CD4-positive, alpha-beta memory T cell (primary cell): Measurements from ENCODE around the gene C10orf90. TPM values are rescaled to one million over a fixed set of nuclear protein-coding genes. Genes with fewer than 3 reads are reported as not detected.

Source experiments
- CTCF ChIA-PET: fragments of 350-600 bp; sonication (Branson Sonifier 250); formaldehyde crosslinking; loops from one replicate; lab custom pipeline; 2021; ENCODE audit warnings: inconsistent platforms; ENCODE audit not compliant: partially characterized antibody; lab: Charles Lee
- POLR2A ChIA-PET: fragments of 350-600 bp; sonication (Branson Sonifier 250); formaldehyde crosslinking; loops from one replicate; lab custom pipeline; 2021; ENCODE audit not compliant: partially characterized antibody; lab: Charles Lee
- DNase-seq, 5 donors: peaks; one replicate each; pipeline versions ENCODE4 v3.0.0 to v3.0.0-alpha.2; 2020 to 2022; ENCODE audit warnings: mixed read lengths in 1 of 5
- H3K27ac ChIP-seq: one replicate; pipeline ENCODE4 v1.7.0; 2013; ENCODE audit warnings: low read depth, low read length
- H3K27me3 ChIP-seq: 2 replicates; pipeline ENCODE4 v1.7.0; 2013; ENCODE audit warnings: mild to moderate bottlenecking, low read length, moderate library complexity; ENCODE audit not compliant: insufficient read depth
- H3K36me3 ChIP-seq: 2 replicates; pipeline ENCODE4 v1.7.0; 2013; ENCODE audit warnings: mild to moderate bottlenecking, low read length, moderate library complexity; ENCODE audit not compliant: insufficient read depth
- H3K4me1 ChIP-seq: 2 replicates; pipeline ENCODE4 v1.7.0; 2013; ENCODE audit warnings: mild to moderate bottlenecking, low read length, moderate library complexity; ENCODE audit not compliant: insufficient read depth
- H3K4me3 ChIP-seq, 2 donors: one replicate each; pipeline ENCODE4 v1.7.0; 2013; ENCODE audit warnings: low read length in 2 of 2, mild to moderate bottlenecking in 1 of 2
- H3K9me3 ChIP-seq, 2 donors: one replicate each; pipeline ENCODE4 v1.7.0; 2013; ENCODE audit warnings: low read length in 2 of 2, control low read depth in 1 of 2; ENCODE audit not compliant: control insufficient read depth in 1 of 2
- H3K27ac Mint-ChIP-seq, 7 donors: one replicate each; pipeline ENCODE4 v1.8.0; 2020 to 2021; ENCODE audit warnings: mixed read lengths in 7 of 7, mild to moderate bottlenecking in 6 of 7, inconsistent platforms in 3 of 7, moderate library complexity in 3 of 7
- H3K27me3 Mint-ChIP-seq, 2 donors: one replicate each; pipeline ENCODE4 v1.8.0; 2020 to 2021; ENCODE audit warnings: mixed read lengths in 2 of 2
- H3K36me3 Mint-ChIP-seq, 2 donors: one replicate each; pipeline ENCODE4 v1.8.0; 2020 to 2021; ENCODE audit warnings: mixed read lengths in 2 of 2, inconsistent platforms in 1 of 2, mild to moderate bottlenecking in 1 of 2
- H3K4me1 Mint-ChIP-seq, 4 donors: one replicate each; pipeline ENCODE4 v1.8.0; 2020 to 2021; ENCODE audit warnings: mixed read lengths in 4 of 4, mild to moderate bottlenecking in 1 of 4
- H3K4me3 Mint-ChIP-seq, 8 donors: one replicate each; pipeline ENCODE4 v1.8.0; 2020 to 2021; ENCODE audit warnings: mixed read lengths in 8 of 8, mild to moderate bottlenecking in 7 of 8, moderate library complexity in 6 of 8, inconsistent platforms in 3 of 8
- H3K9me3 Mint-ChIP-seq, 8 donors: one replicate each; pipeline ENCODE4 v1.8.0; 2020 to 2021; ENCODE audit warnings: mixed read lengths in 8 of 8, mild to moderate bottlenecking in 5 of 8, inconsistent platforms in 3 of 8, moderate library complexity in 1 of 8
- intact Hi-C: fragments of 100-400 bp; cut with micrococcal nuclease; formaldehyde crosslinking; loops from one replicate; pipeline ENCODE4 v1.15.1; 2023
- polyA plus RNA-seq, 2 donors: library from polyadenylated mRNA; unstranded; fragments of 300-500 nt; fragmentation: Illumina TruSeq; gene quantifications; one replicate each; pipeline ENCODE4 v1.2.3, GENCODE V29; 2021
- total RNA-seq, 2 experiments: library from RNA; stranded (reverse); gene quantifications; one replicate each; pipeline ENCODE4 v1.2.3, GENCODE V29; 2021

Gene C10orf90
- total and polyA plus RNA-seq, 4 experiments from 2014 or later: not detected

DNA sequence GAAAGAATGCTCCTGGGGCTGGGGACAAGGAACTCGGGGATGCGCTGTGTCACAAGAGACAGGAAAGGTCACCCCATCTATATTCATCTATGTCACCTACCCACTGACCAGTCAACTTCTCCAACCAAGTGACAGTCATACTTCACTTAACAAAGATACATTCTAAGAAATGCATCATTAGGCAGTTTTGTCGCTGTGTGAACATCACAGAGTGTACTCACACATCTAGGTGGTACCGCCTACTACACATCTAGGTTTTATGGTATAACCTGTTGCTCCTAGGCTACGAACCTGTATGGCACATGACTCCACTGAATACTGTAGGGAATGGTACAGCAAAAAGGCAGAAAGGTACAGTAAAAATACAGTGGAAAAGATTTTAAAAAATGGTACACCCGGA lies 278.4 kb downstream of the C10orf90 start:
- peak overlapping the region in 1 of 8 donors; percentile 36 for H3K4me3 Mint-ChIP-seq
- H3K9me3 Mint-ChIP-seq: peaks cover 0 to 14% (median 4%) of the 10 kb centered on the region in 8 donors
- no peak for DNase-seq
- H3K27ac Mint-ChIP-seq: peak overlapping the region in 3 of 7 donors; percentile 5 to 52 (median 18)
- CTCF ChIA-PET: no interaction called here
- H3K4me1 ChIP-seq: peaks cover 8% of the 10 kb centered on the region
- no peaks in the 10 kb centered on the region for H3K36me3 ChIP-seq
- intact Hi-C loops: no loop called here
- no peak overlapping the region for H3K27ac ChIP-seq
- H3K4me3 ChIP-seq: no peak overlapping the region
- peaks cover 2 to 3% of the 10 kb centered on the region in 2 donors for H3K36me3 Mint-ChIP-seq
- H3K9me3 ChIP-seq: no peaks in the 10 kb centered on the region
- POLR2A ChIA-PET: interaction anchor here (1.1 kb wide), 1 partner anchor 40 kb away, joined by 3 read pairs; no protein-coding TSS in a partner anchor
- peaks cover 10 to 13% of the 10 kb centered on the region in 2 donors for H3K27me3 Mint-ChIP-seq
- peaks cover 4 to 35% (median 8%) of the 10 kb centered on the region in 4 donors for H3K4me1 Mint-ChIP-seq
- H3K27me3 ChIP-seq: no peaks in the 10 kb centered on the region

DNA sequence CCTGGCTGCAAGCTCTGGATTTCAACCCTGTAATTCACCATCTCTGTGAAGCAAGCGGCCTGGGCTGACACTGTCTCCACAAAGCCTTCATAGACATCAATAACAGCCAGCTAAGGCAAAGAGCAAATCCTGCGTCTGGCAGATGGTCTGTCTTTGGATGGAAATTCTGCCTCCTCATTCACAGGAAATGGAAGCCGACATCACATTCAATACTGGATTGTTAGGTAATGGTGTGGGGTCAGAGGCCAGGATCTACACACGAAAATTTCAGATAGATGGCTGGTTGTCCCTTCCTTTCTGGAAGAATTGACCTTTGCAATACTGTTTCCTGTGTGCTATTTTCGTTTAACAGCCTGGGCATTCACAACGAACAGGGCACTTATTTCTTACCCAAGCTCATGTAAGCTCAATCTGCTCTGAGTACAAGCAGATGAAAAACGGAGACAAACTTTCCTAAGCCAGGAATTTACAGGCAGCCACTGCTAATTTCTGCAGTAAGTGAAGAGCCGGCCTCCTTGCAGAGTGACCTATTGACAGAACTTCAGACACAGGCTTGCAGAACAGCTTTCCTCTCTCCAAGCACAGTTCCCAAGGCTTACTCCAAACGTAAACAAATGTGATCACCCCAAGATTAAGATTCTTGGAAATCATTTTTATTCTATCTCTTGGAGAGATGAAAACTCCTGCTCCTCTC lies 279.2 kb downstream of the C10orf90 start:
- Mint-ChIP-seq H3K9me3 (peaks cover 0 to 11% (median 5%) of the 10 kb centered on the region in 8 donors), H3K4me3 (no peak overlapping the region), H3K27ac (peak overlapping the region in 2 of 7 donors; percentile 14 to 52), H3K4me1 (peaks cover 4 to 37% (median 10%) of the 10 kb centered on the region in 4 donors), H3K36me3 (peaks cover 2 to 4% of the 10 kb centered on the region in 2 donors), H3K27me3 (peaks cover 17 to 19% of the 10 kb centered on the region in 2 donors)
- POLR2A ChIA-PET: interaction anchor here (1.1 kb wide), 1 partner anchor 41 kb away, joined by 3 read pairs; no protein-coding TSS in a partner anchor
- intact Hi-C loops: no loop called here
- Histone ChIP-seq H3K27me3 (no peaks in the 10 kb centered on the region), H3K4me1 (peaks cover 8% of the 10 kb centered on the region), H3K9me3 (no peaks in the 10 kb centered on the region), H3K36me3 (no peaks in the 10 kb centered on the region), H3K27ac (no peak overlapping the region), H3K4me3 (no peak overlapping the region)
- CTCF ChIA-PET: no interaction called here
- DNase-seq: no peak

DNA sequence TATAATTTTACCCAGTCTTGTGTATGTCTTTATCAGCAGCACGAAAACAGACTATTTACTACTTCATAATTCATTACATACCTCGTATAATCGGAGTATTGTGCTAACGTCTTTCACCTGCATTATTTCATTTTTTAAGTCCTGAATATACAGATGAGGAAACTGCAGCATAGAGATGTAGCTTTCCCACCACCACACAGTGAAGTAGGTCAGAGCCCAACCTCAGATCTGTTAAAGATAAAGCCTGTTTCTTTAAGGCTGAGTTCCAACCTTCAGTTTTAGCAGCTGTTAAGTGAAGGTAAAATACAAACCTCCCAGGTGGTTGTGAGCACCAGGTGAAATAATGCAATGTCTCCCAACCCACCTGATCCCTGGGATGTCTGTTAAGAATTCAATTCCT lies 280.2 kb downstream of the C10orf90 start:
- Mint-ChIP-seq H3K27ac (peak overlapping the region; percentile 37 to 86 (median 62)), H3K9me3 (peaks cover 0 to 12% (median 3%) of the 10 kb centered on the region in 8 donors), H3K27me3 (peaks cover 24% of the 10 kb centered on the region in 2 donors), H3K4me3 (peak overlapping the region; percentile 2 to 68 (median 22)), H3K36me3 (peaks cover 2 to 4% of the 10 kb centered on the region in 2 donors), H3K4me1 (peaks cover 4 to 45% (median 10%) of the 10 kb centered on the region in 4 donors)
- no peak overlapping the region for H3K27ac ChIP-seq
- H3K9me3 ChIP-seq: no peaks in the 10 kb centered on the region
- H3K36me3 ChIP-seq: no peaks in the 10 kb centered on the region
- ChIA-PET CTCF (interaction anchor here (1.0 kb wide), 1 partner anchor 114 kb away, joined by 3 read pairs; no protein-coding TSS in a partner anchor), POLR2A (no interaction called here)
- intact Hi-C loops: no loop called here
- H3K27me3 ChIP-seq: no peaks in the 10 kb centered on the region
- peak in 4 of 5 donors; percentile 18 to 38 (median 26) for DNase-seq
- H3K4me1 ChIP-seq: peaks cover 8% of the 10 kb centered on the region
- no peak overlapping the region for H3K4me3 ChIP-seq

DNA sequence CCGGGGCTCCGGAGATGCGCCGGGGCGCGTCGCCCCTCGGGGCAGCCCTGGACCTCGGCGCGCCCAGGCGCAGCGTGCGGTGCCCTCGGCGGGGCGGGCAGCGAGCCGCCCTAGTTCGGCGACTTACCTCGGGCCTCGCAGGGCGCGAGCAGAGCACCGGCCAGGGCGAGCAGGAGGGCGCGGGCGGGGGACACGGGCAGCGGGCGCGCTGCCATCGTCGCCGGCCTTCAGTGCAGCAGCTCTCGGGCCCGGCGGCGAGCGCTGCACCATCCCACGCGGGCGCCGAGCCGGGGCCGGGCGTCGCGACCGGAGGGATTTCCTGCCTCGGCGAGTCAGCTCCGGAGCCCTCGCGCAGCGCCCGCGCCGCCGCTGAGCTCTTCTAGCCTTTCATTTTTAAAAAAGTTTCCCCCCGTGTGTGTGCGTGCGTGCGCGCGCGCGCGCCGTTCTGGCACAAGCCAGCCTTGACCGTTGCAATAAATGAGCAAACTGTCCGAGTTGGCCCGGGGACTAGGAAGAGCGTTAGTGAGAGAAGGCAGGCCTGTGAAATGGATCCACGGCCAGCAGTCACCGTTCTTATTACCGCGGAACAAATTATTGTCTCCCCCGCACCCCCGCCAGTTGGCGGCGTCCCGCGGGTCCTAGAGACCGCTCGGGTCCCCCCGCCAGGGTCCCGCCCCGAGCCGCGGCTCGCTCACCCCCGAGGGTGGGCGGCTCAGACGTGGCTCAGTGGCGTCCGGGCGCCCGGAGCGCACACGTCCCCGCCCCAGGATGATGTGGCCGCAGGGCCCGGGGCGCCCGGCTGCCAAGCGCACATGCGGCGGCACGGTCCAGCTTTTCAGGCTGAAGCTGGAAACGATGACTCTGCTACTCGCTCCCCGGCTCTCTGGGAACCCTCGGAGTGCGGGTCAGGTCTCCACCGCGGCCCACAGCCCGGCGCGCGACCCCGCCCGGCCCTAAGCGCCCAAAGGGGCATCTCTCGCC lies 282.3 kb downstream of the C10orf90 start, which contains the start of gene ADAM12:
Gene ADAM12 (minus strand): TSS at position 547 of the 981 bp plus-strand sequence. CDS start 332 bp downstream, at position 215.
- H3K27me3 ChIP-seq: no peaks in the 10 kb centered on the region
- peaks cover 24% of the 10 kb centered on the region in 2 donors for H3K27me3 Mint-ChIP-seq
- H3K4me1 Mint-ChIP-seq: peaks cover 3 to 45% (median 10%) of the 10 kb centered on the region in 4 donors
- H3K4me3 ChIP-seq: no peak within 1 kb of the TSS
- DNase-seq: peak in 4 of 5 donors; percentile 15 to 29 (median 26)
- H3K27ac Mint-ChIP-seq: peak within 1 kb of the TSS; percentile 37 to 91 (median 84)
- H3K4me3 Mint-ChIP-seq: peak within 1 kb of the TSS; percentile 84 to 94 (median 86)
- H3K36me3 ChIP-seq: no peaks in the 10 kb centered on the region
- H3K9me3 Mint-ChIP-seq: peaks cover 0 to 11% (median 3%) of the 10 kb centered on the region in 8 donors
- POLR2A ChIA-PET: no interaction called here
- CTCF ChIA-PET: no interaction called here
- intact Hi-C loops: no loop called here
- peaks cover 2 to 4% of the 10 kb centered on the region in 2 donors for H3K36me3 Mint-ChIP-seq
- no peaks in the 10 kb centered on the region for H3K9me3 ChIP-seq
- no peak within 1 kb of the TSS for H3K27ac ChIP-seq
- peaks cover 8% of the 10 kb centered on the region for H3K4me1 ChIP-seq

DNA sequence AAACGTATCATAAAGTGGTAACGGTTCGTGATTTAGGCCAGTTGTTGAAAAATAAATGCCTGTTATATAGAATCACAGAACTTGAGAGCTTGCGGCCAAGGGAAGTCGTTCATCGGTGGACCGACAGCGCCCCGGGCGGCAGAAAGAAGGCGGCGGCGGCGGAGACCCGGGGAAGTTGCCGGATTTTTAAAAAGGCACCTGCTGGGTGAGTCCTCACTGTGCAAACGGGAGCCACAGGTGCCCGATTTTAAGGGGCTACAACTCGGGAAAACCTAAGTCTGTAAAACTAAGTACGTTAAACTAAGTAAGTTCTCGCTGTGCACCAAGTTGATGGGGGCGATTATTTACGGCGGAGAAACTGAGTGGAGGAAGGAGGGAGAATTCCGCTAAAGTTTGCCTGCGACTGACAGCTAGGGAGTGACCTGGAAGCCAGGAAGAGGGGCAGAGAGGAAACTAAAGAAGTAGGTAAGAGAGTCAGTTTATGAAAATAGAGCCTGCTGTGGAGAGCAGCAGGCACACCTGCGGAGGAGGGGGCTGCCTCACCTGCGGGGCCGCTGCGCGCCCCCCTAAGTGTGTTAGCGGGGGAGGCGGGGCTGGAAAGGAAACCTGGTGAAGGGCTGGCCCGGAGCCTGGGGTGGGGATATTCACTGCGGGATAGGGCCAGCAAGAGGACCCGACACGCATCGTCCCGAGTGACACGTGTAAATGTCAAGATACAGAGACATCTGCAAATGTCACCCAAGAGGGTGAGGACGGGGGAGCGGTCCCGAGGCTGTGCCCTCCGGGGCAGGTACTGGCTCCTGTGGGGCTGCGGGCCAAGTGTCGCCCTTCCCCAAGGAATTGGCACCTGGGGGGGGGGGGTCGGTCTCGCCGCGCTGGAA lies 283.2 kb downstream of the C10orf90 start:
- Mint-ChIP-seq H3K4me1 (peaks cover 3 to 45% (median 10%) of the 10 kb centered on the region in 4 donors), H3K27me3 (peaks cover 24% of the 10 kb centered on the region in 2 donors), H3K36me3 (peaks cover 2 to 4% of the 10 kb centered on the region in 2 donors), H3K4me3 (peak overlapping the region; percentile 82 to 94 (median 86)), H3K27ac (peak overlapping the region in 6 of 7 donors; percentile 37 to 91 (median 72)), H3K9me3 (peaks cover 0 to 11% (median 3%) of the 10 kb centered on the region in 8 donors)
- POLR2A ChIA-PET: no interaction called here
- CTCF ChIA-PET: interaction anchor here (1.0 to 1.1 kb wide), 2 partner anchors 116 to 407 kb away, joined by 3 read pairs; no protein-coding TSS in a partner anchor
- DNase-seq: peak in 4 of 5 donors; percentile 21 to 46 (median 34)
- no peaks in the 10 kb centered on the region for H3K27me3 ChIP-seq
- H3K36me3 ChIP-seq: no peaks in the 10 kb centered on the region
- no peak overlapping the region for H3K27ac ChIP-seq
- intact Hi-C loops: no loop called here
- H3K4me1 ChIP-seq: peaks cover 8% of the 10 kb centered on the region
- H3K9me3 ChIP-seq: no peaks in the 10 kb centered on the region
- no peak overlapping the region for H3K4me3 ChIP-seq

DNA sequence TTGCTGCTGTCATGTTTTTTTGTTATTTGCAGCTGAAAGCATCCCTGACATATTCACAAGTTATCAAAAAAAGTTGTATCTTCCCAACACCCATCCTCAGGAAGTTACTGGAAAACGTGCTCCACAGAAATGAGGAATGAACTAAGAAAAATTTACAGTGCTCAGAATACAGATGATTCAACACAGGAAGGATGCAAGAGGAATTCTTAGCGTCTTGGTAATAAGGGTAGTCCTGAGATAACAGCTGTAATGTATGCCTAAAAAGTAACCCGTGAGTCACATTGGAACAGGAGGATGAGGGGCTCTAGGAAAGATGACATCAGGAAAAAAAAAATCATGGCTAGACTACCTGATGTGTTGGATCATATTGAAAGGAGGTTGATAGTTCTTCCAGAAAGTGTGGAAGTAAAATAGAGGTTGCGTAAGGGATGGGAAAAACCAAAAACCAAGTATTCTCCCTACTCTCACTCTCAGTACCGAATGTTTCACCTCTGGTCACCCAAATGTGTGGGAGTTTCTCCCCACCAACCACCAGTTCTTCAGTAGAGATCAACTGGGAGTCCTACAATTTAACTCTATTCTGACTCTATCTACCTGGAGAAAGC lies 286.1 kb downstream of the C10orf90 start:
- Histone ChIP-seq H3K4me1 (peaks cover 4% of the 10 kb centered on the region), H3K36me3 (no peaks in the 10 kb centered on the region), H3K27me3 (no peaks in the 10 kb centered on the region), H3K4me3 (no peak overlapping the region), H3K9me3 (no peaks in the 10 kb centered on the region), H3K27ac (no peak overlapping the region)
- Mint-ChIP-seq H3K36me3 (peaks cover 2 to 4% of the 10 kb centered on the region in 2 donors), H3K27me3 (peaks cover 16 to 20% of the 10 kb centered on the region in 2 donors), H3K4me1 (peaks cover 0 to 22% (median 4%) of the 10 kb centered on the region in 4 donors), H3K9me3 (peaks cover 0 to 15% (median 1%) of the 10 kb centered on the region in 8 donors), H3K4me3 (no peak overlapping the region), H3K27ac (no peak overlapping the region)
- CTCF ChIA-PET: no interaction called here
- POLR2A ChIA-PET: no interaction called here
- no peak for DNase-seq
- intact Hi-C loops: no loop called here
